CD4-positive, alpha-beta T cell treated with Interleukin-17A for 4 hours (primary cell): ENCODE data around the gene GNAS-AS1.

Experiments used
- DNase-seq: peaks from one replicate; pipeline ENCODE4 v3.0.0-alpha.2; 2020; ENCODE audit warnings: mixed read lengths

Gene GNAS-AS1

DNA sequence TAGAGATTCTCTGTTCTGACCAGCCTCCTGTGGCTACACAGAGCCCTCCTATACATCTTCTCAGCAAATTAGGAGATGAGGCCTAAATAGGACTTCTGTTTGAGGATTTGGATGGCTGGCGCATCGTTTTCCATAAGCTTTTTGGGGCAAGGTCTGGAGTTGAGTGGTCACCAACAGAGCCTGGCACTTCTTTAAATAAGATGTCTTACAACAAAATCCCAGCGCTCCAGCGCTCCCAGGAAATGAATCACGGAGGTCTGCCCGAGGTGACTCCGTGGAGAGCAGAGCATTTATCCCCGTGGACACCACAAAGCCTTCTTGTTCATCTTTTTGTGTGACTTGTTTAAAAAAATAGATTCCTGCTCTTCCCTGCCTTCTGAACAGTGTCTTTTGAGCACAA lies 75.3 kb downstream of the GNAS-AS1 start:
- no peak for DNase-seq

DNA sequence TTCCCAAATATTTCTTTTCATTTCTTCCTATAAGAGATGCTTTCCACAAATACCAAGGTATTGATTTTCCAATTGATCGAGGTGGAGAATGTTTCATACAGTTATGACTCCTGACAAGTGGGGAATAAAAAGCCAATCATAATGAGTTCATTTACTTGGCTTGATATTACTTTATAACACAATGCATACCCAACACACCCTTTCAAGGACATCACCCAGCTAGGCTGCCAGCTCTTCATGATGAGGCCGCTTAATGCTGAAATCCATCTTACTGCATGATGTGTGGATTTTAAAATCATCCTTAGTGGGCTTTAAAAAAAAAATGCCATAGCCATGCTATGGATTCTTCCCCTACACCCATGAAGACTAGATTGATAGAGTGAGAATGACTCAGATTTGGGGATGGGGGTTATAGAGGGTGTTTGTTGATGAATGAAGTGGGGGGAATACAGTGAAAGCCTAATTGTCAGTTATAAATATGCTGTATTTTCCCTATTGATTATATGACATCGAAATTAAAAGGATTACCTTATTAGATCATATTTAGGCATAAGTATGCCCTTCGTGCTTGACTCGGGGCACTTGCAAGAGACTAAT lies 75.9 kb downstream of the GNAS-AS1 start:
- no peak for DNase-seq

DNA sequence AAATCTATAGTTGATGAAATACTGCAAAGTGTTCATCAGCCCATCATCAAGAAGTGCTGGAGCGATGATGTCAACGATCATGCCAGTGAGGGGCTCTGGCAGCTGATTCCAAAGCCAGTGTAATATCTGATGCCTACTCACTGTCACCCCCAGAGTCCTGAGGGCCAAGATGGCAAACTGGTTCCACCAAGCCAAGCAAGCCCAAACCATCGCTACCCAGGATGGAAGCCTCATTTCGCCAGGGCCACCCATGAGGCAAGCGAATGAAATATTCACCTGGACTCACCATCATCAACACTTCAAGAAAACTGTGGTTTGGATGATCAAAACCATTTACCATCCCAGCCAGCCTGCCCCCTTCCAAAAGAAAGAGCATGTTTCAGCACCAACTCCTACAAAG lies 76.5 kb downstream of the GNAS-AS1 start:
- DNase-seq = no peak

DNA sequence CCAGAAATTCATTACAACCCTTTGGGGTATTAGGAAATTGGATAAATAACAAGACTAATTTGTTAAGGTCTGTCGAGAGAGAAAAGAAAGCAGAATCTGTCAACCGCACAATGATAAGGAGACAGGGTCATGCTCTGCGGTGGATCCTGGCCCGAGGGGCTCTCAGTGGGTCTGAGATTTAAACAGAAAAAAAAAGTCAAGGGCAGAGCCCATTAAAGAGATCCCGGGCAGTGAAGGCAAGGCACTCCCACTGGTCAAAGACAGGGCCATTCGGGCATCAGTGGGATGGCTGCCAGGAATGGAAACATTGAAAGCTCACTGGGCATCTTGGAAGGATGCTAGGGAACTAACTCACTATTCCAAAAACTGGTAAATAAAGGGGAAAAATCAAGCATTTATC lies 77.9 kb downstream of the GNAS-AS1 start:
- DNase-seq = no peak
